Naive B cell (primary cell): Measurements from ENCODE around the gene ARFRP1. TPM values are rescaled to one million over a fixed set of nuclear protein-coding genes. Genes with fewer than 3 reads are reported as not detected.

Source experiments
- ATAC-seq, 2 donors: fragments of 150-1000 bp; cut with Tn5 transposase; 2 replicates each; pipeline ENCODE4 v1.10.0; 2021; ENCODE audit warnings: low read depth in 2 of 2, mild to moderate bottlenecking in 2 of 2, moderate library complexity in 2 of 2
- DNase-seq: peaks from one replicate; pipeline ENCODE4 v3.0.0; 2022
- H3K27ac Mint-ChIP-seq, 6 donors: one replicate each; pipeline ENCODE4 v1.8.0; 2020 to 2022; ENCODE audit warnings: mild to moderate bottlenecking in 6 of 6, mixed read lengths in 6 of 6, moderate library complexity in 5 of 6, inconsistent platforms in 2 of 6
- H3K27me3 Mint-ChIP-seq, 3 donors: one replicate each; pipeline ENCODE4 v1.8.0; 2021 to 2022; ENCODE audit warnings: mixed read lengths in 3 of 3, mild to moderate bottlenecking in 1 of 3
- H3K36me3 Mint-ChIP-seq, 2 donors: one replicate each; pipeline ENCODE4 v1.8.0; 2020 to 2022; ENCODE audit warnings: mixed read lengths in 2 of 2, inconsistent platforms in 1 of 2, mild to moderate bottlenecking in 1 of 2
- H3K4me1 Mint-ChIP-seq, 3 donors: one replicate each; pipeline ENCODE4 v1.8.0; 2020 to 2022; ENCODE audit warnings: mixed read lengths in 3 of 3, inconsistent platforms in 1 of 3, mild to moderate bottlenecking in 1 of 3, moderate library complexity in 1 of 3
- H3K4me3 Mint-ChIP-seq, 8 donors: one replicate each; pipeline ENCODE4 v1.8.0; 2020 to 2022; ENCODE audit warnings: mild to moderate bottlenecking in 8 of 8, mixed read lengths in 8 of 8, moderate library complexity in 8 of 8, inconsistent platforms in 2 of 8
- H3K9me3 Mint-ChIP-seq, 7 donors: one replicate each; pipeline ENCODE4 v1.8.0; 2020 to 2022; ENCODE audit warnings: mixed read lengths in 7 of 7, mild to moderate bottlenecking in 5 of 7, inconsistent platforms in 2 of 7, moderate library complexity in 1 of 7
- polyA plus RNA-seq, 6 donors: library from polyadenylated mRNA; unstranded; fragments of 300-500 nt; fragmentation: Illumina TruSeq; gene quantifications; one replicate each; pipeline ENCODE4 v1.2.3, GENCODE V29; 2021; ENCODE audit warnings: low read depth in 6 of 6

The ARFRP1 gene
- polyA plus RNA-seq, 6 donors from 2014 or later: 35.6 to 62.9 (median 45.8) TPM

GRCh38 chr20:63698739-63699465 is 8.9 kb downstream of the ARFRP1 start:
- no peaks in the 10 kb centered on the region for H3K9me3 Mint-ChIP-seq
- H3K36me3 Mint-ChIP-seq: no peaks in the 10 kb centered on the region
- DNase-seq: no peak
- no peak for ATAC-seq
- no peaks in the 10 kb centered on the region for H3K27me3 Mint-ChIP-seq
- no peak overlapping the region for H3K4me3 Mint-ChIP-seq
- H3K27ac Mint-ChIP-seq: no peak overlapping the region
- peaks cover 5 to 13% (median 6%) of the 10 kb centered on the region in 3 donors for H3K4me1 Mint-ChIP-seq

- H3K4me3 Mint-ChIP-seq: peak overlapping the region in 3 of 8 donors; percentile 9 to 53 (median 15)
- no peak for DNase-seq
- H3K4me1 Mint-ChIP-seq: peaks cover 5 to 13% (median 6%) of the 10 kb centered on the region in 3 donors
- no peaks in the 10 kb centered on the region for H3K9me3 Mint-ChIP-seq
- no peak overlapping the region for H3K27ac Mint-ChIP-seq
- no peaks in the 10 kb centered on the region for H3K27me3 Mint-ChIP-seq
- ATAC-seq: no peak
- H3K36me3 Mint-ChIP-seq: no peaks in the 10 kb centered on the region
These were observed 9.8 kb downstream of the ARFRP1 start for GRCh38 chr20:63697868-63698545.

GRCh38 chr20:63697357-63697867 is 10.4 kb downstream of the ARFRP1 start:
- DNase-seq: no peak
- Mint-ChIP-seq H3K9me3 (no peaks in the 10 kb centered on the region), H3K4me1 (peaks cover 5 to 13% (median 6%) of the 10 kb centered on the region in 3 donors), H3K4me3 (peak overlapping the region in 5 of 8 donors; percentile 9 to 63 (median 53)), H3K27me3 (no peaks in the 10 kb centered on the region), H3K27ac (peak overlapping the region in 1 of 6 donors; percentile 29), H3K36me3 (no peaks in the 10 kb centered on the region)
- ATAC-seq: no peak

GRCh38 chr20:63696628-63697356 is 11.0 kb downstream of the ARFRP1 start, which contains the start of gene TNFRSF6B:
Gene TNFRSF6B (plus strand): TSS chr20:63696652. CDS start chr20:63696768, 116 bp downstream.
- Mint-ChIP-seq H3K4me1 (peaks cover 5 to 13% (median 6%) of the 10 kb centered on the region in 3 donors), H3K36me3 (no peaks in the 10 kb centered on the region), H3K27ac (peak within 1 kb of the TSS in 4 of 6 donors; percentile 29 to 80 (median 49)), H3K27me3 (no peaks in the 10 kb centered on the region), H3K4me3 (peak within 1 kb of the TSS in 6 of 8 donors; percentile 41 to 63 (median 54)), H3K9me3 (no peaks in the 10 kb centered on the region)
- ATAC-seq: peak; percentile 9 to 17
- DNase-seq: no peak

GRCh38 chr20:63696306-63696627 is 11.5 kb downstream of the ARFRP1 start:
- no peaks in the 10 kb centered on the region for H3K27me3 Mint-ChIP-seq
- DNase-seq (peak; percentile 40), ATAC-seq (peak; percentile 83 to 88)
- H3K4me1 Mint-ChIP-seq: peaks cover 5 to 18% (median 10%) of the 10 kb centered on the region in 3 donors
- peak overlapping the region in 2 of 6 donors; percentile 57 to 80 for H3K27ac Mint-ChIP-seq
- peak overlapping the region in 4 of 8 donors; percentile 32 to 56 (median 42) for H3K4me3 Mint-ChIP-seq
- no peaks in the 10 kb centered on the region for H3K9me3 Mint-ChIP-seq
- no peaks in the 10 kb centered on the region for H3K36me3 Mint-ChIP-seq

GRCh38 chr20:63695424-63696305 is 12.1 kb downstream of the ARFRP1 start:
- Mint-ChIP-seq H3K27me3 (no peaks in the 10 kb centered on the region), H3K4me1 (peaks cover 5 to 18% (median 11%) of the 10 kb centered on the region in 3 donors), H3K4me3 (peak overlapping the region in 3 of 8 donors; percentile 33 to 51 (median 33)), H3K27ac (peak overlapping the region in 3 of 6 donors; percentile 41 to 80 (median 57)), H3K36me3 (no peaks in the 10 kb centered on the region), H3K9me3 (no peaks in the 10 kb centered on the region)
- no peak for DNase-seq
- ATAC-seq: no peak

GRCh38 chr20:63694584-63695423 is 13.0 kb downstream of the ARFRP1 start:
- H3K27me3 Mint-ChIP-seq: no peaks in the 10 kb centered on the region
- H3K4me1 Mint-ChIP-seq: peaks cover 5 to 18% (median 11%) of the 10 kb centered on the region in 3 donors
- DNase-seq (no peak), ATAC-seq (no peak)
- no peak overlapping the region for H3K4me3 Mint-ChIP-seq
- no peak overlapping the region for H3K27ac Mint-ChIP-seq
- H3K36me3 Mint-ChIP-seq: no peaks in the 10 kb centered on the region
- no peaks in the 10 kb centered on the region for H3K9me3 Mint-ChIP-seq

- no peaks in the 10 kb centered on the region for H3K27me3 Mint-ChIP-seq
- H3K36me3 Mint-ChIP-seq: no peaks in the 10 kb centered on the region
- no peaks in the 10 kb centered on the region for H3K9me3 Mint-ChIP-seq
- peak overlapping the region in 1 of 8 donors; percentile 66 for H3K4me3 Mint-ChIP-seq
- ATAC-seq (no peak), DNase-seq (no peak)
- H3K4me1 Mint-ChIP-seq: peaks cover 5 to 18% (median 11%) of the 10 kb centered on the region in 3 donors
- no peak overlapping the region for H3K27ac Mint-ChIP-seq
These were observed 13.8 kb downstream of the ARFRP1 start for GRCh38 chr20:63693733-63694583.

GRCh38 chr20:63693083-63693732 is 14.6 kb downstream of the ARFRP1 start:
- no peaks in the 10 kb centered on the region for H3K36me3 Mint-ChIP-seq
- no peaks in the 10 kb centered on the region for H3K27me3 Mint-ChIP-seq
- H3K9me3 Mint-ChIP-seq: no peaks in the 10 kb centered on the region
- H3K27ac Mint-ChIP-seq: peak overlapping the region in 1 of 6 donors; percentile 12
- DNase-seq (no peak), ATAC-seq (no peak)
- H3K4me3 Mint-ChIP-seq: no peak overlapping the region
- H3K4me1 Mint-ChIP-seq: peaks cover 5 to 18% (median 11%) of the 10 kb centered on the region in 3 donors

- H3K4me1 Mint-ChIP-seq: peaks cover 5 to 18% (median 11%) of the 10 kb centered on the region in 3 donors
- no peaks in the 10 kb centered on the region for H3K27me3 Mint-ChIP-seq
- no peaks in the 10 kb centered on the region for H3K9me3 Mint-ChIP-seq
- ATAC-seq (no peak), DNase-seq (no peak)
- H3K27ac Mint-ChIP-seq: peak overlapping the region in 1 of 6 donors; percentile 12
- H3K4me3 Mint-ChIP-seq: no peak overlapping the region
- no peaks in the 10 kb centered on the region for H3K36me3 Mint-ChIP-seq
These were observed 15.2 kb downstream of the ARFRP1 start for GRCh38 chr20:63692436-63693082.
